ENCODE results near the gene PTH1R. TPM values are rescaled to one million over a fixed set of nuclear protein-coding genes. Genes with fewer than 3 reads are reported as not detected.
A peak's percentile ranks its signal among the peaks of the same experiment; 100 is the strongest.

Gene PTH1R
- total RNA-seq, 1 experiment from 2014 or later: 0.30 TPM

GRCh38 chr3:46880884-46881595, 3.5 kb downstream of the PTH1R start:
- DNase-seq (ENCODE audit: extremely low read depth, low read depth): no peak

GRCh38 chr3:46881596-46882376, 4.3 kb downstream of the PTH1R start:
- DNase-seq (ENCODE audit: extremely low read depth, low read depth): no peak

GRCh38 chr3:46882377-46883053, 5.0 kb downstream of the PTH1R start:
- DNase-seq (ENCODE audit: extremely low read depth, low read depth): no peak

GRCh38 chr3:46883054-46883829, 5.7 kb downstream of the PTH1R start:
- no peak for DNase-seq (ENCODE audit: extremely low read depth, low read depth)

GRCh38 chr3:46883830-46884185, 6.3 kb downstream of the PTH1R start:
- no peak for DNase-seq (ENCODE audit: extremely low read depth, low read depth)

- no peak for DNase-seq (ENCODE audit: extremely low read depth, low read depth)
Observed at GRCh38 chr3:46884427-46884826, 6.9 kb downstream of the PTH1R start.

GRCh38 chr3:46884929-46885328, 7.4 kb downstream of the PTH1R start:
- DNase-seq (ENCODE audit: extremely low read depth, low read depth): no peak

- no peak for DNase-seq (ENCODE audit: extremely low read depth, low read depth)
Observed at GRCh38 chr3:46885612-46886011, 8.1 kb downstream of the PTH1R start.

GRCh38 chr3:46887980-46888494, 10.5 kb downstream of the PTH1R start:
- no peak for DNase-seq (ENCODE audit: extremely low read depth, low read depth)

GRCh38 chr3:46888705-46889104, 11.2 kb downstream of the PTH1R start:
- no peak for DNase-seq (ENCODE audit: extremely low read depth, low read depth)

- DNase-seq (ENCODE audit: extremely low read depth, low read depth): no peak
Observed at GRCh38 chr3:46889381-46890110, 12.0 kb downstream of the PTH1R start.

- DNase-seq (ENCODE audit: extremely low read depth, low read depth): no peak
Observed at GRCh38 chr3:46890132-46890531, 12.6 kb downstream of the PTH1R start.

- no peak for DNase-seq (ENCODE audit: extremely low read depth, low read depth)
Observed at GRCh38 chr3:46891132-46891531, 13.6 kb downstream of the PTH1R start.

GRCh38 chr3:46892285-46893145, 15.0 kb downstream of the PTH1R start:
- peak; percentile 72 for DNase-seq (ENCODE audit: extremely low read depth, low read depth)

GRCh38 chr3:46893146-46893748, 15.7 kb downstream of the PTH1R start:
- DNase-seq (ENCODE audit: extremely low read depth, low read depth): no peak

GRCh38 chr3:46893763-46894162, 16.2 kb downstream of the PTH1R start:
- DNase-seq (ENCODE audit: extremely low read depth, low read depth): no peak

- no peak for DNase-seq (ENCODE audit: extremely low read depth, low read depth)
Observed at GRCh38 chr3:46894256-46894655, 16.7 kb downstream of the PTH1R start.

- peak; percentile 48 for DNase-seq (ENCODE audit: extremely low read depth, low read depth)
Observed at GRCh38 chr3:46895204-46895660, 17.7 kb downstream of the PTH1R start.

Measured in NCI-H460 (cell line).